Kidney epithelial cell (primary cell): Measurements from ENCODE around the gene GGA2. TPM values are rescaled to one million over a fixed set of nuclear protein-coding genes. Genes with fewer than 3 reads are reported as not detected.

ENCODE experiments used
- DNase-seq: peaks from one replicate; pipeline ENCODE4 v3.0.0-alpha.2; 2010; ENCODE audit warnings: low read depth
- H3K27me3 ChIP-seq: 2 replicates; pipeline ENCODE4 v1.6.0; 2011; ENCODE audit warnings: low read length; ENCODE audit not compliant: control insufficient read depth, insufficient read depth
- H3K36me3 ChIP-seq: 2 replicates; pipeline ENCODE4 v1.5.1; 2011; ENCODE audit warnings: low read length; ENCODE audit not compliant: control insufficient read depth, insufficient read depth
- H3K4me3 ChIP-seq: 2 replicates; pipeline ENCODE4 v1.5.1; 2011; ENCODE audit warnings: low read depth, mild to moderate bottlenecking, control low read depth, low read length
- total RNA-seq: library from RNA; depleted of rRNA; stranded (reverse); fragments of >200 nt; gene quantifications from 2 replicates; pipeline ENCODE4 v1.2.3, GENCODE V29; 2015
- TF ChIP-seq, protein P1 (sequence below): IDR thresholded peaks from 2 replicates; pipeline ENCODE4 v1.5.1; 2011; ENCODE audit warnings: mild to moderate bottlenecking, moderate library complexity, low read length, control low read depth, inconsistent platforms; ENCODE audit not compliant: insufficient read depth, poor library complexity, severe bottlenecking

Gene GGA2
- total RNA-seq, 1 donor from 2014 or later = 41.6 TPM

DNA sequence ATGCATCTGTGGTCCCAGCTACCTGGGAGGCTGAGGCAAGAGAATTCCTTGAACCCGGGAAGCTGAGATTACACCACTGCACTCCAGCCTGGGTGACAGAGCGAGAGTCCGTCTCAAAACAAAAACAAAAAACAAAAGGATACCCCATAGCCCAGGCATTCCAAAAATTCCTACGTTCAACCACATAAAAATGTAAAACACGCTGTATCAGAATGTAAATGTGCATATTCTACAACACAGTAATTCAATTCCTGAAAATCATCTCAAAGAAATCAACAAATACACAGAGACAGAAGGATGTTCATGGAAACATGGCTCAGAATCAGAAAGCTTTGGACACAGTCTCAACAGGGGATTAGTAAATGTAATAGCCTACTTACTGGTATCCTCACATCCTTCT is 90.3 kb downstream of the GGA2 start:
- no peak overlapping the region for H3K4me3 ChIP-seq
- H3K27me3 ChIP-seq = no peaks in the 10 kb centered on the region
- no peaks in the 10 kb centered on the region for H3K36me3 ChIP-seq
- no peak for DNase-seq
- TF ChIP-seq, protein P1, sequence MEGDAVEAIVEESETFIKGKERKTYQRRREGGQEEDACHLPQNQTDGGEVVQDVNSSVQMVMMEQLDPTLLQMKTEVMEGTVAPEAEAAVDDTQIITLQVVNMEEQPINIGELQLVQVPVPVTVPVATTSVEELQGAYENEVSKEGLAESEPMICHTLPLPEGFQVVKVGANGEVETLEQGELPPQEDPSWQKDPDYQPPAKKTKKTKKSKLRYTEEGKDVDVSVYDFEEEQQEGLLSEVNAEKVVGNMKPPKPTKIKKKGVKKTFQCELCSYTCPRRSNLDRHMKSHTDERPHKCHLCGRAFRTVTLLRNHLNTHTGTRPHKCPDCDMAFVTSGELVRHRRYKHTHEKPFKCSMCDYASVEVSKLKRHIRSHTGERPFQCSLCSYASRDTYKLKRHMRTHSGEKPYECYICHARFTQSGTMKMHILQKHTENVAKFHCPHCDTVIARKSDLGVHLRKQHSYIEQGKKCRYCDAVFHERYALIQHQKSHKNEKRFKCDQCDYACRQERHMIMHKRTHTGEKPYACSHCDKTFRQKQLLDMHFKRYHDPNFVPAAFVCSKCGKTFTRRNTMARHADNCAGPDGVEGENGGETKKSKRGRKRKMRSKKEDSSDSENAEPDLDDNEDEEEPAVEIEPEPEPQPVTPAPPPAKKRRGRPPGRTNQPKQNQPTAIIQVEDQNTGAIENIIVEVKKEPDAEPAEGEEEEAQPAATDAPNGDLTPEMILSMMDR = no peak

DNA sequence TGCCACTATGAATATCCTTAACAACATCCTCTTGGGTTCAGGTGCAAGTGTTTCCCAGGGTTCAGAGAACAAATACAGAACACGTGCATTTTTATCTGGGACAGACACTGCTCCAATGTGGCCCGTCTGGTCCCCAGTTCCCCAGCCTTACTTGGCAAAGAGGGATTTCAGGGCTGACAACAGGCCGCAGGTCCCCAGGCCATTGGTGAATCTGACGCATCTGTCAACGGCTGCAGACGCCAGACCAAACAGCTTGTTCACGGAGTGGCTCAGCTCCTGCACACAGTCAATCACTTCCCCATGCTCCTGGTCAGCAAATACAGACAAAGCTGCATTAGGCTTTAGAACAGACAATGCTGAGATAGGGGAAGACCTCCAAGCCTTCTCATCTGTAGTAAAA is 93.5 kb downstream of the GGA2 start:
- no peak for DNase-seq
- Histone ChIP-seq H3K4me3 (no peak overlapping the region), H3K36me3 (no peaks in the 10 kb centered on the region), H3K27me3 (no peaks in the 10 kb centered on the region)
- TF ChIP-seq, protein P1 = no peak

DNA sequence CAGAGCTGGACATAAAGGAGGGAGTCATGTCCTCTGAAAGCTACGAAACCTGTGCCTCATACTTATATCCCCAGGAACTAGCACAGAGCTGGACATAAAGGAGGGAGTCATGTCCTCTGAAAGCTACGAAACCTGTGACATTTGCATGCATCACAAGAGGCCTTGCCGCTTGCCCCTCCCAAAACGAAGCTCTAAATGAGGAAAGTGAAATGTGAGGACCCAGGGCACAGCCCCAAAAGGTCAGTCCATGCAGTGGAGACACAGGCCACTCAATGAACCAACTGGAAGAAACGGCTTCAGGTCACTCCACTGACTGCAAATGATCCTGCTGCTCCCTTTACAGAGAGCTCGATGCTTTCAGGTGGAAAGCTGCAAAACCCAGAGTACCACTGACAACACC is 95.6 kb downstream of the GGA2 start:
- no peaks in the 10 kb centered on the region for H3K36me3 ChIP-seq
- TF ChIP-seq, protein P1 = no peak
- DNase-seq = no peak
- H3K4me3 ChIP-seq = no peak overlapping the region
- no peaks in the 10 kb centered on the region for H3K27me3 ChIP-seq

Other genes with a start within 250 kb of the GGA2 start
- gene SCNN1B, start 208.2 kb downstream of the GGA2 start, total RNA-seq = 0.38 TPM in 1 of 2 replicates, not detected in the other
- gene COG7, start 57.3 kb downstream of the GGA2 start, total RNA-seq = 10.7 and 13.6 TPM in 2 replicates
- 22.3 and 44.8 TPM in 2 replicates for gene EARS2, start 46.9 kb upstream of the GGA2 start, total RNA-seq
- gene UBFD1, start 47.2 kb upstream of the GGA2 start, total RNA-seq = 135 and 170 TPM in 2 replicates
- 69.1 and 132 TPM in 2 replicates for gene NDUFAB1, start 85.8 kb upstream of the GGA2 start, total RNA-seq
- gene PALB2, start 130.8 kb upstream of the GGA2 start, total RNA-seq = 18.5 and 24.0 TPM in 2 replicates
- 58.4 and 68.4 TPM in 2 replicates for gene DCTN5, start 131.0 kb upstream of the GGA2 start, total RNA-seq
- 10.4 and 13.1 TPM in 2 replicates for gene PLK1, start 168.4 kb upstream of the GGA2 start, total RNA-seq
- under 0.01 TPM in 1 of 2 replicates, not detected in the other for gene ERN2, start 202.7 kb upstream of the GGA2 start, total RNA-seq
- gene CHP2, start 244.5 kb upstream of the GGA2 start, total RNA-seq = not detected in 2 replicates